ENCODE results near the gene AKAP6.

Gene AKAP6

GRCh38 chr14:32650030-32650429, 320.9 kb downstream of the AKAP6 start:
- no peak for DNase-seq (ENCODE audit: low read depth in 1 of 2, low spot score in 1 of 2)

GRCh38 chr14:32650665-32651064, 321.6 kb downstream of the AKAP6 start:
- DNase-seq (ENCODE audit: low read depth in 1 of 2, low spot score in 1 of 2) = no peak

GRCh38 chr14:32654106-32654505, 325.0 kb downstream of the AKAP6 start:
- no peak for DNase-seq (ENCODE audit: low read depth in 1 of 2, low spot score in 1 of 2)

- DNase-seq (ENCODE audit: low read depth in 1 of 2, low spot score in 1 of 2) = no peak
Observed at GRCh38 chr14:32656601-32657000, 327.5 kb downstream of the AKAP6 start.

DNA sequence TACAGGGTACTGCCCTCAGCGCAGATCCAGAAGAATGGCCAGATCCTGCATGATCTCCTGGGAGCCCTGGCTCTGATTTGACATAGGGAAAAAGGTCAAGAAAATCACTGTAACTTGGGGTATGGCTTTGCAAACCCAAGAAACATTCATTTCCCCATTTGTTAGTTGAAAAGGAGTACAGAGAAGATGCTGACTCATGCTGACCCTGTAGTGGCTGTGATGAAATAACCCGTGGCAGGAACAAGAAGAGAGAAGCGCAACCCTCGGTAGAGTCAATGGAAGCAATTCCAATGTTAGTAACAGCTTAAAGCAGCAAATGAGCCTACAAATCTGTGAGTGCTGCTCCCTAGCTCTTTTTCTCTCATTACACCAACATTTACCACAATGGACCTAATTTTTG, 328.0 kb downstream of the AKAP6 start:
- no peak for DNase-seq (ENCODE audit: low read depth in 1 of 2, low spot score in 1 of 2)

GRCh38 chr14:32661216-32661615, 332.1 kb downstream of the AKAP6 start:
- no peak for DNase-seq (ENCODE audit: low read depth in 1 of 2, low spot score in 1 of 2)

- no peak for DNase-seq (ENCODE audit: low read depth in 1 of 2, low spot score in 1 of 2)
Observed at GRCh38 chr14:32662211-32662610, 333.1 kb downstream of the AKAP6 start.

GRCh38 chr14:32666308-32666707, 337.2 kb downstream of the AKAP6 start:
- no peak for DNase-seq (ENCODE audit: low read depth in 1 of 2, low spot score in 1 of 2)

GRCh38 chr14:32667287-32667686, 338.2 kb downstream of the AKAP6 start:
- DNase-seq (ENCODE audit: low read depth in 1 of 2, low spot score in 1 of 2) = no peak

GRCh38 chr14:32667791-32668190, 338.7 kb downstream of the AKAP6 start:
- no peak for DNase-seq (ENCODE audit: low read depth in 1 of 2, low spot score in 1 of 2)

GRCh38 chr14:32669391-32669790, 340.3 kb downstream of the AKAP6 start:
- no peak for DNase-seq (ENCODE audit: low read depth in 1 of 2, low spot score in 1 of 2)

GRCh38 chr14:32675433-32675832, 346.3 kb downstream of the AKAP6 start:
- no peak for DNase-seq (ENCODE audit: low read depth in 1 of 2, low spot score in 1 of 2)

- DNase-seq (ENCODE audit: low read depth in 1 of 2, low spot score in 1 of 2) = no peak
Observed at GRCh38 chr14:32677129-32677780, 348.2 kb downstream of the AKAP6 start.

DNA sequence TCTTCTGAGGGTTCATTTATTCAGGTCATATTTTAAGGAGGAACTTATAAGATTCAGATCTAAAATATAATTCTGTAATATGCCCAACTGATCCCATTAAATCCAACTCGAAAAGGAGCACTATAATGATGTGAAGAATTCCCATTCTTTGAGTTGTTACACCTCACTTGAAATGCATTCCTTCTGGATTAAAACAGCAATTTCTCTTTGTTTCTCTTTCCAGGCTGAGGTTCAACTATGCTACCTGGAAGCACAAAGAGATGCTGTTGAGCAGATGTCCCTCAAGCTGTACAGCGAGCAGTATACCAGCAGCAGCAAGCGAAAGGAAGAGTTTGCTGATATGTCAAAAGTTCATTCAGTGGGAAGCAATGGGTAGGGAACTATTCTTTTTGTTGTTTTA, 349.0 kb downstream of the AKAP6 start:
- no peak for DNase-seq (ENCODE audit: low read depth in 1 of 2, low spot score in 1 of 2)

GRCh38 chr14:32679927-32680612, 351.0 kb downstream of the AKAP6 start:
- no peak for DNase-seq (ENCODE audit: low read depth in 1 of 2, low spot score in 1 of 2)

GRCh38 chr14:32681598-32681997, 352.5 kb downstream of the AKAP6 start:
- no peak for DNase-seq (ENCODE audit: low read depth in 1 of 2, low spot score in 1 of 2)

DNA sequence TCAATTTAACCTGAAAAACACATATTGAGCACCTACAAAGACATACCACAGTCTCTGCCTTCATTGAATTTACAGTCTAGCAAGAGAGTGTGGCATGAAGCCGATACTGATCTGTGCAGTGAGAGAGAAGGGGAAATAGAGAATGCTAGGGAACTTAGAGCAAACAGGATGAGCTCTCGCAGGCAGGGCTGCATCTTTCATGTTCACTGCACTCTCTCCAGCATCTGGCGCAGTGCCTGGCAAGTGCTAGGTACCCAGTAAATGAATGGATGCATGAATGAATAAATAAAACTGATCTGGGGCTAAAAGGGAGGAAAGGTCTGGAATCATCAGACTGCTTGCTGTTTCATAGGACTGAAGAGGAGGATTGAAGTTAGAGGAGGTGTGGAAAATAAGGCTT, 353.1 kb downstream of the AKAP6 start:
- no peak for DNase-seq (ENCODE audit: low read depth in 1 of 2, low spot score in 1 of 2)

- DNase-seq (ENCODE audit: low read depth in 1 of 2, low spot score in 1 of 2) = no peak
Observed at GRCh38 chr14:32683679-32684078, 354.6 kb downstream of the AKAP6 start.

DNA sequence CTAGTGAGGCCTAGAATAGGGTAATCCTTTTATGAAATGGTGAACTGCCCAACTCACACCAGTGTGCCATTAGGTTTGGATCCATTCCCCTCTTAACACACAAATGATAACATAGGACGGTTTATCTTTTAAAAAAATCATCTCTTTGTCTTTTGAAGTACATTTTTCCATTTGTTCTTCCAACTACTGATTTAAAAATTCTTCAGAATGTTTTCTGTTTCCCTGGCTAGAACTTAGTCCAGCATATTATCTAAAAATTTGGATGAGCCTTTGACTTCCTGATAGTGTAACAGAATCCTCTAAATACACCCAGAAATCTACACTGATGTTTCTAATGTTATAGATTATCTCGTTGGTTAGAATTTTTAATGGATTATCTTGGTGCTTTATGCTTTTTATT, 359.8 kb downstream of the AKAP6 start:
- no peak for DNase-seq (ENCODE audit: low read depth in 1 of 2, low spot score in 1 of 2)

DNA sequence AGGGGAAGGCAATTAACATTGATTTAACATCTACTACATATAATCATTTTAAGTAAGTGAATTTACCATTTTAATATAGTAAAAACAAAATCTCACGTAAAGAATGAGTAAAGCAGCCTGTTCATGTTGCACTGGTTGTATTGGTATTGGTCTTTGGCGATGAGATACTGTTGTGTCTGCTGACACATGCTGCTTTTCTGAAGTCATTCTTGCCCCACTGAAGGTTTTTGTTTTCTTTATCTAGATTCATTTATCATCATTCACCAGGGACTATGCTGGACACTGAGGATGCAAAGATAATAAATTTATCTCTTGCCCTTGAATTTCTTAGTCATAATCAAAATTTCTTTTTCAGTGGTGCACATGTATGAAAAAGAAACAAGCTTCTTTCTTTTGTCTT, 363.3 kb downstream of the AKAP6 start:
- no peak for DNase-seq (ENCODE audit: low read depth in 1 of 2, low spot score in 1 of 2)

GRCh38 chr14:32693114-32693513, 364.0 kb downstream of the AKAP6 start:
- no peak for DNase-seq (ENCODE audit: low read depth in 1 of 2, low spot score in 1 of 2)

- DNase-seq (ENCODE audit: low read depth in 1 of 2, low spot score in 1 of 2) = no peak
Observed at GRCh38 chr14:32694795-32695449, 365.8 kb downstream of the AKAP6 start.
